LNCAP (cell line): ENCODE results near the gene EPB41L4B.

ENCODE experiments used
- CTCF ChIP-seq: fragments of 450-650 bp; IDR thresholded peaks from 2 replicates; pipeline ENCODE4 v1.5.1; 2017; ENCODE audit warnings: mild to moderate bottlenecking

The EPB41L4B gene

GRCh38 chr9:109162677-109163076 lies 158.2 kb downstream of the EPB41L4B start:
- TF ChIP-seq CTCF = no peak

GRCh38 chr9:109161471-109161870 lies 159.4 kb downstream of the EPB41L4B start:
- TF ChIP-seq CTCF = no peak

DNA sequence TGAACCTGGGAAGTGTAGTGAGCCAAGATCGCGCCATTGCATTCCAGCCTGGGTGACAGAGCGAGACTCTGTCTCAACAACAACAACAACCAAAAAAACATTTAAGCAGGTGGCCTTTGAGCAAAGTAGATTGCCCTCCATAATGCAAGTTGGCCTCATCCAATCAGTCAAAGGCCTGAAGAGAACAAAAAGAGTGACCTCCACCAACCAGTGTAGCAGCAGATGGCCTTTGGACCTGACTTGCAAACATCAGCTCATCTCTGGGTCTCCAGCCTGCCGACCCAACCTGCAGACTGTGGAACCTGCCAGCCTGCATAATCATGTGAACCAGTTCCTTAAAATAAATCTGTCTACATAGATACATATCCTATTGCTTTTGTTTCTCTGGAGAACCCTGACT lies 161.3 kb downstream of the EPB41L4B start:
- TF ChIP-seq CTCF = no peak

DNA sequence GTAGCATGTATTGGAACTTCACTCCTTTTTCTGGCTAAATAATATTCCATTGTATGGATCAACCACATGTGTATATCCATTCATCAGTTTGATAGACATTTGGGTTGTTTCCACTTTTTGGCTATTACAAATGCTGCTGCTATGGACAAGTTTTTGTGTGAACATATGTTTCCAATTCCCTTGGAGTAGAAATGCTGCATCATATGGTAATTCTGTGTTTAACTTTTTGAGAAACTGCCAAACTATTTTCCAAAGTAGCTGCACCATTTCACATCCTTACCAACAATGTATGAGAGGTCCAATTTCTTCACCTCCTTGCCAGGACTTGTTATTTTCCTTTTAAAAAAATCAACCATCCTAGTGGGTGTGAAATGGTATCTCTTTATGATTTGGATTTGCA lies 162.2 kb downstream of the EPB41L4B start:
- TF ChIP-seq CTCF = no peak

DNA sequence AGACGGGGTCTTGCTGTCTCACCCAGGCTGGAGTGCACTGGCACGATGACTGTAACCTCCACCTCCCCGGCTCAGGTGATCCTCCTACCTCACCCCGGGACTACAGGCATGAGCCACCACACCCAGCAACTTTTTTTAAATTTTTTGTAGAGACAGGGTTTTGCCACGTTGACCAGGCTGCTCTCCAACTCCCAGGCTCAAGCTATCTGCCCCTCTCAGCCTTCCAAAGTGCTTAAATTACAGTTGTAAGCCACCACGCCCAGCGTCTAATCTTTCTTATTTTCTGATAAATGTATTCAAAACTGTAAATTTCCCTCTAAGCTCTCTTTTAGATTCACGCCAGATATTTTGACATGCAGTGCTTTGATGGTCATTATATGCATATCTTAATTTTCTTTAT lies 164.2 kb downstream of the EPB41L4B start:
- TF ChIP-seq CTCF = no peak

GRCh38 chr9:109150925-109151545 lies 169.8 kb downstream of the EPB41L4B start:
- TF ChIP-seq CTCF = no peak

DNA sequence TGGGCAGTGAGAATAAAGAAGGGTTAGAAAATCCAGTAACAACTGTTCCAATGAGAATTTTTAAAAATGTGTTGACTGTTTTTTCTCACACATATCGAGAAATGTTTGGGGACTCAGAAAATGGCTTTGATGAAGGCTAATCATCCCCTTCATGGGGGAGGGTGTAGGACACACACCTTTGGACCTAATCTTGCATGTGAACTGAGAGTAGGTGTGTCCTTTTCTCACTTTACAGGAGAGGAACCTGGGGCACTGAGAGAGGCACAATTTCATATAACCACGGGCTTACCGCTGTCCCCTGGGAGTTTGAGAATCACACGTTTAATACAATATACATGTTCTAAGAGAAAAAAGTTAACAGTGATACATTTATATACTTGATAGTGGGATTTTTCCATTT lies 171.1 kb downstream of the EPB41L4B start:
- TF ChIP-seq CTCF = no peak

DNA sequence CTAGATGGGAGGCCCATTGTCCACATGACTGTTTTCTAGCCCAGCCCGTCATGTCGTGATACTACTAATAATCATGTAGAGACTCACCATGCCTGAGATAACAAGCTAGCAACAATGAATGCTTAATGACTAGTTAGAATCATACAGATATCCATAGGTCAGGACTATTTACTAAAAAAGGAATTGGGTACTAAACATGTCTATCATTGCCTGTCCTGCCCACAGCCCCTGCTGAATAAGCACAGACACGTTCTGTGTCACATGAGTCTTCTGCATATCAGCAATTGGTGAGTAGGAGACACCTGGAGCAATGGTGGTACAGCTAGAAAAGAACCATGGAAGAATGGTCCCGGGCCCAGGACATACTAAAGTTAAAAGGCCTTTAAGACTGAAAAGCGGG lies 171.8 kb downstream of the EPB41L4B start:
- no peak for TF ChIP-seq CTCF
